Sigmoid colon (tissue), 7 donors: ENCODE measurements around the gene SYNJ1. TPM values are rescaled to one million over a fixed set of nuclear protein-coding genes. Genes with fewer than 3 reads are reported as not detected.

Experiments used
- DNase-seq: peaks from one replicate; pipeline ENCODE4 v3.0.0-alpha.2; 2019
- H3K27ac ChIP-seq, 4 donors: fragments of 200-600 bp; sonication (generic); one replicate each; pipeline ENCODE4 v1.5.1; 2016 to 2019; ENCODE audit warnings: mild to moderate bottlenecking in 1 of 4
- H3K27me3 ChIP-seq, 3 donors: fragments of 200-600 bp; sonication (generic); one replicate each; pipeline ENCODE4 v1.5.1; 2019; ENCODE audit warnings: mild to moderate bottlenecking in 1 of 3
- H3K36me3 ChIP-seq, 4 donors: fragments of 200-600 bp; sonication (generic); one replicate each; pipeline ENCODE4 v1.5.1; 2016 to 2019
- H3K4me1 ChIP-seq, 4 donors: fragments of 200-600 bp; sonication (generic); one replicate each; pipeline ENCODE4 v1.5.1; 2017 to 2019
- H3K4me3 ChIP-seq, 4 donors: fragments of 200-600 bp; sonication (generic); one replicate each; pipeline ENCODE4 v1.5.1; 2017 to 2019; ENCODE audit warnings: mild to moderate bottlenecking in 2 of 4, moderate library complexity in 1 of 4
- H3K9me3 ChIP-seq, 4 donors: fragments of 200-600 bp in 3 of 4; sonication (generic) in 3 of 4; one replicate each; pipeline versions ENCODE4 v1.5.1 to v1.6.1; 2013 to 2019
- EP300 ChIP-seq, 4 donors: sonication (generic); formaldehyde crosslinking; IDR thresholded peaks; one replicate each; pipeline ENCODE4 v1.6.1; 2017; ENCODE audit warnings: antibody characterized with exemption in 4 of 4
- POLR2A ChIP-seq, 2 donors: fragments of 450-650 bp; IDR thresholded peaks; one replicate each; pipeline ENCODE4 v1.6.1; 2016; ENCODE audit warnings: antibody characterized with exemption in 2 of 2, mild to moderate bottlenecking in 2 of 2, moderate library complexity in 2 of 2
- POLR2AphosphoS5 ChIP-seq, 4 donors: sonication (generic); formaldehyde crosslinking; IDR thresholded peaks; one replicate each; pipeline ENCODE4 v1.6.1; 2017; ENCODE audit warnings: antibody characterized with exemption in 4 of 4
- WGBS, 2 donors: extraction: QIAGEN DNeasy Blood & Tissue Kit; methylation state at CpG; one replicate each; pipeline ENCODE4 v1.1.7; 2013; 5-methylcytosine and 5-hydroxymethylcytosine counted together
- intact Hi-C: fragments of 100-400 bp; cut with DNase I; formaldehyde crosslinking; loops from one replicate; pipeline ENCODE4 v1.15.1; 2023
- polyA plus RNA-seq, 3 donors: library from polyadenylated mRNA; stranded (reverse); fragments of 200-250 nt; gene quantifications; one replicate each; pipeline ENCODE4 v1.2.3, GENCODE V29; 2013
- total RNA-seq, 4 donors: library from RNA; depleted of rRNA; stranded (reverse); fragments of >200 nt; gene quantifications; one replicate each; pipeline ENCODE4 v1.1.0, GENCODE V29; 2016
- TF ChIP-seq, protein P1 (sequence below), 4 experiments: fragments of 450-650 bp in 3 of 4; fragments of 200-600 bp in 1 of 4; IDR thresholded peaks; one replicate each; pipeline ENCODE4 v1.5.1; 2016 to 2019; ENCODE audit warnings: antibody characterized with exemption in 4 of 4, mild to moderate bottlenecking in 3 of 4, moderate library complexity in 2 of 4
- donor health status: healthy with polysubstance abuse.
- donor health status: Bipolar disorder and iron deficiency.
- donor health status: healthy.

The SYNJ1 gene
- total and polyA plus RNA-seq, 7 donors: 3.7 to 12.0 (median 5.1) TPM

DNA sequence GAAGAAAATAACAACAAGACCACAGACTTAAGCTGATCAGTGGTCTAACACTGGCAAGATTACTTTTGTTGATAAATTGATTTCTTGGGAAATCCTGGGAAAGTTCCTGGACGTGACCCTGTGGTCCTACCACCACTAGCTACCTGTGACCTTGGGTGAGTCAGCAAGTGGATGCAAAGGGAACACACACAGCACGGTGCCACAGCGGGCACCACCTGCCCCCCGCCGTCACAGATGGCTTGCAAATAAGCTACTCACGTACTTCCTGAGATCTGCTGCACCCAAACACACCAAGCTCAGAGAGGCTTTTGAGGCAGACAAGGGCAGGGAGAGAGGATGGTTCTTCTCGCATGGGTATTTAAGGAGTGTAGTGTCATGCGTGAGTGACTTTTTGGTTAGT lies 128.3 kb downstream of the SYNJ1 start:
- Histone ChIP-seq H3K27ac (no peak overlapping the region), H3K4me1 (no peaks in the 10 kb centered on the region), H3K4me3 (no peak overlapping the region), H3K36me3 (peaks cover 17 to 49% (median 25%) of the 10 kb centered on the region in 4 donors), H3K27me3 (no peaks in the 10 kb centered on the region), H3K9me3 (no peaks in the 10 kb centered on the region)
- intact Hi-C loops: no loop called here
- WGBS, 2 donors: 92 to 93% methylated on average over 8 of the region's 8 CpGs
- TF ChIP-seq POLR2A (IDR thresholded peaks at IDR 0.05): no peak
- TF ChIP-seq EP300 (IDR thresholded peaks at IDR 0.05): no peak
- TF ChIP-seq, protein P1, sequence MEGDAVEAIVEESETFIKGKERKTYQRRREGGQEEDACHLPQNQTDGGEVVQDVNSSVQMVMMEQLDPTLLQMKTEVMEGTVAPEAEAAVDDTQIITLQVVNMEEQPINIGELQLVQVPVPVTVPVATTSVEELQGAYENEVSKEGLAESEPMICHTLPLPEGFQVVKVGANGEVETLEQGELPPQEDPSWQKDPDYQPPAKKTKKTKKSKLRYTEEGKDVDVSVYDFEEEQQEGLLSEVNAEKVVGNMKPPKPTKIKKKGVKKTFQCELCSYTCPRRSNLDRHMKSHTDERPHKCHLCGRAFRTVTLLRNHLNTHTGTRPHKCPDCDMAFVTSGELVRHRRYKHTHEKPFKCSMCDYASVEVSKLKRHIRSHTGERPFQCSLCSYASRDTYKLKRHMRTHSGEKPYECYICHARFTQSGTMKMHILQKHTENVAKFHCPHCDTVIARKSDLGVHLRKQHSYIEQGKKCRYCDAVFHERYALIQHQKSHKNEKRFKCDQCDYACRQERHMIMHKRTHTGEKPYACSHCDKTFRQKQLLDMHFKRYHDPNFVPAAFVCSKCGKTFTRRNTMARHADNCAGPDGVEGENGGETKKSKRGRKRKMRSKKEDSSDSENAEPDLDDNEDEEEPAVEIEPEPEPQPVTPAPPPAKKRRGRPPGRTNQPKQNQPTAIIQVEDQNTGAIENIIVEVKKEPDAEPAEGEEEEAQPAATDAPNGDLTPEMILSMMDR (IDR thresholded peaks at IDR 0.05): no peak
- TF ChIP-seq POLR2AphosphoS5 (IDR thresholded peaks at IDR 0.05): no peak
- no peak for DNase-seq

DNA sequence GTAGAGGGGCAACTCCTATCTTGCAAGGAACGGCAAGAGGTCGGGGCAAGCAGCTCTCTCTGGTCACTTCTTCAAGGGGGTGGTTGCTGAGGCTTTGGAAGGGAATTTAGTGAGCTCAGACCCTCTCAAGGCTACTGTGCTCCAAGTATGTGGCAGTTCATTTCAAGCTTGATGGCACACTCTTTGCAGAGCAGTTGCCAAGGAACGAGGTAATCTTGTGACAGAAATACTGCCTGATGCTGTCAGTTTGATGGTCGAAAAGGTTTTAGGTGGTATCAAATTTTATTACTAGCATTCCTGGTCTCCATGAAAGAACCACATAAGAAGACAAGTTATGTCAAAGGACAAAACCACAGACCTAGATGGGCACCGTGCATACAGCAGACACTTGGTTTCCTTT lies 128.7 kb downstream of the SYNJ1 start:
- Histone ChIP-seq H3K36me3 (peaks cover 17 to 44% (median 21%) of the 10 kb centered on the region in 4 donors), H3K4me1 (no peaks in the 10 kb centered on the region), H3K4me3 (no peak overlapping the region), H3K27me3 (no peaks in the 10 kb centered on the region), H3K27ac (no peak overlapping the region), H3K9me3 (no peaks in the 10 kb centered on the region)
- no peak for TF ChIP-seq POLR2AphosphoS5 (IDR thresholded peaks at IDR 0.05)
- 84 to 93% methylated on average over 5 of the region's 5 CpGs for whole genome bisulfite sequencing, 2 donors
- intact Hi-C loops: no loop called here
- no peak for DNase-seq

DNA sequence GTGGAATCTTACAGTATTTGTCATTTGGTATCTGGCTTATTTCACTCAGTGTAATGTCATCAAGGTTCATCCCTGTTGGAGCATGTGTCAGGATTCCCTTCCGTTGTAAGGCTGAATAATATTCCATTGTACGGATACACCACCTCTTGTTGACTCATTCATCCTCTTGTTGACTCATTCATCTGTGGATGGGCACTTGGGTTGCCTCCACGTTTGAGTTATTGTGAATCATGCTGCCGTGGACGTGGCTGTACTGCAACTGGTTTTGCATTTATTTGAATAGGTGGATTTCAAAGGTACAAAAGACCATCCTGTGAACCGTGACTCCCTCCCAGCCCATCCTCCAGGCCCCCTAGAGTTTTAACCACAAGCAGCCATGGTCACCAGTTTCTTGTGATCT lies 130.6 kb downstream of the SYNJ1 start:
- WGBS, 2 donors: 70 to 79% methylated on average over 6 of the region's 6 CpGs
- no peak overlapping the region for H3K27ac ChIP-seq
- TF ChIP-seq, protein P1 (IDR thresholded peaks at IDR 0.05): no peak
- TF ChIP-seq POLR2A (IDR thresholded peaks at IDR 0.05) (no peak), POLR2AphosphoS5 (IDR thresholded peaks at IDR 0.05) (no peak), EP300 (IDR thresholded peaks at IDR 0.05) (no peak)
- H3K4me1 ChIP-seq: no peaks in the 10 kb centered on the region
- H3K4me3 ChIP-seq: no peak overlapping the region
- peaks cover 3 to 25% (median 4%) of the 10 kb centered on the region in 4 donors for H3K36me3 ChIP-seq
- no peaks in the 10 kb centered on the region for H3K27me3 ChIP-seq
- H3K9me3 ChIP-seq: no peaks in the 10 kb centered on the region
- DNase-seq: no peak
- intact Hi-C loops: no loop called here

DNA sequence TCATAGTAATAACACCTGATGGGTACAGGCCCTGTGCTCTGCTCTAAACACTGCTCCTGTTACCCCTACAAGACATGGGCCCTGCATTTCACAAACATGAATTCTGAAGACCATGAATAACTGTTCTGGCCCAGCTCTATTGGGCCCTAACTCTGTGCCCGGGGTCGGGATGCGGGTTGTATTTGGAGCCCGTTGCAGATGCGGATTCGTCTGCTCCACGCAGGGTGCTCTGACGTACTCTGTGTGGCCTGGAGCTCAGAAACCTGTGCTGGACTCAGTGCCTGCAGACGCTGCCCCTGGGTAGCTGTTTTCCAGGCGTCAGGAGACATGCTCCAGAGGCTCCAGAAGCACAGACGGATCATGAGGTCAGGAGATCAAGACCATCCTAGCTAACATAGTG lies 132.4 kb downstream of the SYNJ1 start:
- H3K36me3 ChIP-seq: peaks cover 0 to 18% (median 0%) of the 10 kb centered on the region in 4 donors
- no peaks in the 10 kb centered on the region for H3K9me3 ChIP-seq
- 92 to 95% methylated on average over 11 of the region's 11 CpGs for WGBS, 2 donors
- peaks cover 0 to 6% (median 0%) of the 10 kb centered on the region in 3 donors for H3K27me3 ChIP-seq
- TF ChIP-seq EP300 (IDR thresholded peaks at IDR 0.05): no peak
- no peak for TF ChIP-seq POLR2AphosphoS5 (IDR thresholded peaks at IDR 0.05)
- no peak for TF ChIP-seq POLR2A (IDR thresholded peaks at IDR 0.05)
- TF ChIP-seq, protein P1 (IDR thresholded peaks at IDR 0.05): no peak
- no peak overlapping the region for H3K4me3 ChIP-seq
- H3K4me1 ChIP-seq: no peaks in the 10 kb centered on the region
- intact Hi-C loops: no loop called here
- DNase-seq: no peak
- H3K27ac ChIP-seq: no peak overlapping the region

DNA sequence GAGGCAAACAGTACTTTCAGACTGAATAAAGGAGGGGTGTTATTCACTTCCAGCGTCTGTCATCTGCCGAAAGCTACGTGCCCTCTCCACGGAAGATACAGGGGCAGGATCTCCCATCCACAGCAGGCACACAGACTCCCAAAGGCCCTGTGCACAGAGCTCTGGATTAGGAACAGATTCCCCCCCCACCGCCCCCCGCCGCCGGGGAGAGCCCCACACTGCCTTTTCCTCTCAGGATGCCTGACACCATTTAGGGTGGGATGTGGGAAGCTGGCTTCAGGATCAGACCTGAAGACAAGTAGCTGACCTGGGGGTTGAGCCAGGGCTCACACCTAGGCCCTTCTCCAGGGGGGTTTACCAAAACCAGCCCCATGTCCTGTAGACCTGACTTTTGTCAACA lies 134.1 kb downstream of the SYNJ1 start:
- Histone ChIP-seq H3K36me3 (peaks cover 0 to 1% (median 0%) of the 10 kb centered on the region in 4 donors), H3K27ac (no peak overlapping the region), H3K4me1 (no peaks in the 10 kb centered on the region), H3K27me3 (peaks cover 0 to 9% (median 0%) of the 10 kb centered on the region in 3 donors), H3K4me3 (no peak overlapping the region), H3K9me3 (no peaks in the 10 kb centered on the region)
- TF ChIP-seq POLR2AphosphoS5 (IDR thresholded peaks at IDR 0.05) (no peak), EP300 (IDR thresholded peaks at IDR 0.05) (no peak), POLR2A (IDR thresholded peaks at IDR 0.05) (no peak)
- TF ChIP-seq, protein P1 (IDR thresholded peaks at IDR 0.05): no peak
- DNase-seq: no peak
- intact Hi-C loops: no loop called here
- WGBS, 2 donors: 79 to 84% methylated on average over 8 of the region's 8 CpGs
